DOHH2 (cell line): ENCODE data around the gene LMBRD2.

Experiments
- H3F3A ChIP-seq: fragments of 200-600 bp; sonication (generic), shearing (Covaris generic); 2 replicates; pipeline ENCODE4 v1.6.0; 2016; ENCODE audit warnings: antibody characterized with exemption, mild to moderate bottlenecking; ENCODE audit not compliant: control insufficient read depth, insufficient read depth
- H3K27ac ChIP-seq: fragments of 200-600 bp; sonication (generic); 2 replicates; pipeline ENCODE4 v1.5.1; 2014; ENCODE audit warnings: low read depth, mild to moderate bottlenecking, low read length, moderate library complexity
- H3K27me3 ChIP-seq: fragments of 200-600 bp; sonication (generic); 2 replicates; pipeline ENCODE4 v1.6.1; 2014; ENCODE audit warnings: mild to moderate bottlenecking, low read length, mixed read lengths; ENCODE audit not compliant: control insufficient read depth
- H3K36me3 ChIP-seq: fragments of 200-600 bp; sonication (generic); 2 replicates; pipeline ENCODE4 v1.6.1; 2014; ENCODE audit warnings: mild to moderate bottlenecking, low read length, moderate library complexity, mixed read lengths; ENCODE audit not compliant: control insufficient read depth
- H3K4me1 ChIP-seq: fragments of 200-600 bp; sonication (generic); 2 replicates; pipeline ENCODE4 v1.6.1; 2014; ENCODE audit warnings: mild to moderate bottlenecking, low read length, mixed read lengths; ENCODE audit not compliant: control insufficient read depth
- H3K4me2 ChIP-seq: fragments of 200-600 bp; sonication (generic); 2 replicates; pipeline ENCODE4 v1.6.0; 2014; ENCODE audit warnings: mild to moderate bottlenecking, low read length, moderate library complexity
- H3K4me3 ChIP-seq: fragments of 200-600 bp; sonication (generic); 2 replicates; pipeline ENCODE4 v1.5.1; 2014; ENCODE audit warnings: mild to moderate bottlenecking, low read length, mixed read lengths
- H3K79me2 ChIP-seq: fragments of 200-600 bp; sonication (generic); 2 replicates; pipeline ENCODE4 v1.6.1; 2014; ENCODE audit warnings: mild to moderate bottlenecking, low read length, mixed read lengths; ENCODE audit not compliant: control insufficient read depth
- H3K9me2 ChIP-seq: fragments of 200-600 bp; sonication (generic); replicated peaks from 2 replicates; pipeline ENCODE4 v1.6.1; 2014; ENCODE audit warnings: mild to moderate bottlenecking, low read length, mixed read lengths; ENCODE audit not compliant: control insufficient read depth
- H3K9me3 ChIP-seq: fragments of 200-600 bp; sonication (generic); 2 replicates; pipeline ENCODE4 v1.6.1; 2014; ENCODE audit warnings: antibody characterized with exemption, low read length, mixed read lengths; ENCODE audit not compliant: control insufficient read depth, insufficient read depth
- H4K20me1 ChIP-seq: fragments of 200-600 bp; sonication (generic); 2 replicates; pipeline ENCODE4 v1.6.0; 2014; ENCODE audit warnings: low read depth, mild to moderate bottlenecking, antibody characterized with exemption, low read length, moderate library complexity; ENCODE audit not compliant: control insufficient read depth, insufficient read depth
- EZH2phosphoT487 ChIP-seq: fragments of 200-600 bp; sonication (generic); IDR thresholded peaks from 2 replicates; pipeline ENCODE4 v1.6.1; 2017; ENCODE audit warnings: borderline replicate concordance, mild to moderate bottlenecking, antibody characterized with exemption, low read length, moderate library complexity, mixed read lengths
- TF ChIP-seq, protein P1 (sequence below): fragments of 200-600 bp; sonication (generic); IDR thresholded peaks from one replicate; pipeline ENCODE4 v1.5.1; 2014; ENCODE audit warnings: antibody characterized with exemption, mild to moderate bottlenecking, low read depth, low read length; ENCODE audit not compliant: poor library complexity, severe bottlenecking

Gene LMBRD2

DNA sequence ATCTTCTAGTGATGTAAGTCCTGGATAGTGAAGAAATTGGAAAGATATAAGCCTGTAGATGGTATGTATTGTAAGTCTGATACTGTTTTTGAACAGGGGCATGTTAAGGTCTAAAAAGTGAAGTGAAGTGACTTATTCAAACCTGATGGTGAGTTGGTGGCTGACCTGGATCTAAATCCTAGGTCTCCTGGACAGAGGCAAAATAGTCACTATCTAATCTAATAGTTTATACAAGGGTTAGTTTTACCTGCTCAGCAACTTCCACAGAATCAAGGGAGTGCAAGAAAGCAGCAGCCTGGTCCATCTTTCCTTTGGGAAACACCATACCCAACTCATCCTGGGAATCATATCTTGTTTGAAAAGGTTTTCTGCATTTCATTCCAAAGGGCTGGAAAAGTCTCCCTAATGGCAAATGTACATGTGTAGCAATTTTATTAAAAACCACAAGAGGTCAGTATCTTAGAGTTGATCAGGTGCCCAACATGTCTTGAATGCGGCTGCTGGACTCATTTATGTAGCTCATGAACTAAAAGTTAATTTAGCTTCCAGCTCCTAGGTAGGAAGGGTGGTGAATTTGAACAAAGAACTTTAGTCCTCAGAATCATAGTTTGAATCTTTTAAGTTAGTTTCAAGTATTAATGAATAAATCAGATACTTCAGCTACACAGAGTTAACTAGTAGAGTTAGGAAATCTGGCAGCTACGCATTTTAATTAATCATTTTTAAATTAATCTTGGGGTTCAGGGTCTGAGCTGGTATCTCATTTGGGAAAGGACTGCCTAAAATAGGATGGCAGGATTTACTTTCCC, 26.2 kb upstream of the LMBRD2 start:
- H3K4me1 ChIP-seq, result no peaks in the 10 kb centered on the region
- H3K9me3 ChIP-seq, result no peaks in the 10 kb centered on the region
- no peak overlapping the region for H3K4me3 ChIP-seq
- no peak overlapping the region for H3K27ac ChIP-seq
- no peaks in the 10 kb centered on the region for H3K79me2 ChIP-seq
- H3K9me2 ChIP-seq, result no peaks in the 10 kb centered on the region
- TF ChIP-seq, protein P1, sequence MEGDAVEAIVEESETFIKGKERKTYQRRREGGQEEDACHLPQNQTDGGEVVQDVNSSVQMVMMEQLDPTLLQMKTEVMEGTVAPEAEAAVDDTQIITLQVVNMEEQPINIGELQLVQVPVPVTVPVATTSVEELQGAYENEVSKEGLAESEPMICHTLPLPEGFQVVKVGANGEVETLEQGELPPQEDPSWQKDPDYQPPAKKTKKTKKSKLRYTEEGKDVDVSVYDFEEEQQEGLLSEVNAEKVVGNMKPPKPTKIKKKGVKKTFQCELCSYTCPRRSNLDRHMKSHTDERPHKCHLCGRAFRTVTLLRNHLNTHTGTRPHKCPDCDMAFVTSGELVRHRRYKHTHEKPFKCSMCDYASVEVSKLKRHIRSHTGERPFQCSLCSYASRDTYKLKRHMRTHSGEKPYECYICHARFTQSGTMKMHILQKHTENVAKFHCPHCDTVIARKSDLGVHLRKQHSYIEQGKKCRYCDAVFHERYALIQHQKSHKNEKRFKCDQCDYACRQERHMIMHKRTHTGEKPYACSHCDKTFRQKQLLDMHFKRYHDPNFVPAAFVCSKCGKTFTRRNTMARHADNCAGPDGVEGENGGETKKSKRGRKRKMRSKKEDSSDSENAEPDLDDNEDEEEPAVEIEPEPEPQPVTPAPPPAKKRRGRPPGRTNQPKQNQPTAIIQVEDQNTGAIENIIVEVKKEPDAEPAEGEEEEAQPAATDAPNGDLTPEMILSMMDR, result peak; percentile 63
- TF ChIP-seq EZH2phosphoT487, result no peak
- H3K36me3 ChIP-seq, result peaks cover 96% of the 10 kb centered on the region
- no peaks in the 10 kb centered on the region for H3K27me3 ChIP-seq
- H4K20me1 ChIP-seq, result no peaks in the 10 kb centered on the region
- H3K4me2 ChIP-seq, result no peak overlapping the region
- H3F3A ChIP-seq, result no peaks in the 10 kb centered on the region

- H4K20me1 ChIP-seq, result no peaks in the 10 kb centered on the region
- no peaks in the 10 kb centered on the region for H3F3A ChIP-seq
- H3K79me2 ChIP-seq, result no peaks in the 10 kb centered on the region
- no peak overlapping the region for H3K4me2 ChIP-seq
- peaks cover 96% of the 10 kb centered on the region for H3K36me3 ChIP-seq
- no peaks in the 10 kb centered on the region for H3K9me2 ChIP-seq
- TF ChIP-seq, protein P1, result no peak
- no peaks in the 10 kb centered on the region for H3K9me3 ChIP-seq
- H3K27me3 ChIP-seq, result no peaks in the 10 kb centered on the region
- H3K4me3 ChIP-seq, result no peak overlapping the region
- H3K4me1 ChIP-seq, result no peaks in the 10 kb centered on the region
- no peak overlapping the region for H3K27ac ChIP-seq
Measured at GRCh38 chr5:36177154-36177553, 25.5 kb upstream of the LMBRD2 start.

- H3K4me3 ChIP-seq, result no peak overlapping the region
- no peaks in the 10 kb centered on the region for H4K20me1 ChIP-seq
- H3K27ac ChIP-seq, result no peak overlapping the region
- no peaks in the 10 kb centered on the region for H3F3A ChIP-seq
- H3K27me3 ChIP-seq, result no peaks in the 10 kb centered on the region
- no peaks in the 10 kb centered on the region for H3K9me3 ChIP-seq
- TF ChIP-seq, protein P1, result no peak
- TF ChIP-seq EZH2phosphoT487, result no peak
- H3K4me1 ChIP-seq, result no peaks in the 10 kb centered on the region
- H3K9me2 ChIP-seq, result no peaks in the 10 kb centered on the region
- peaks cover 96% of the 10 kb centered on the region for H3K36me3 ChIP-seq
- no peaks in the 10 kb centered on the region for H3K79me2 ChIP-seq
- H3K4me2 ChIP-seq, result no peak overlapping the region
Measured at GRCh38 chr5:36175043-36175442, 23.4 kb upstream of the LMBRD2 start.
